Measurements from ENCODE around the gene SYNJ2.

Gene SYNJ2

GRCh38 chr6:158021814-158022748 is 40.4 kb downstream of the SYNJ2 start:
- H4K20me1 ChIP-seq (ENCODE audit: insufficient read depth, low read length), result no peaks in the 10 kb centered on the region
- H3K27me3 ChIP-seq (replicated peaks; ENCODE audit: insufficient read depth, low read length), result no peaks in the 10 kb centered on the region
- H3K9me3 ChIP-seq (replicated peaks; ENCODE audit: insufficient read depth, low read length), result no peaks in the 10 kb centered on the region
- no peak overlapping the region for H3K4me3 ChIP-seq (ENCODE audit: low read length)
- no peaks in the 10 kb centered on the region for H3K9me2 ChIP-seq (replicated peaks; ENCODE audit: insufficient read depth, low read length)
- H3K4me1 ChIP-seq (ENCODE audit: low read length), result no peaks in the 10 kb centered on the region
- H3F3A ChIP-seq (ENCODE audit: insufficient read depth, low read length), result no peaks in the 10 kb centered on the region
- H3K9ac ChIP-seq (ENCODE audit: low read length), result no peak overlapping the region
- no peak overlapping the region for H2AFZ ChIP-seq (ENCODE audit: low read length)
- H3K79me2 ChIP-seq (ENCODE audit: low read length), result no peaks in the 10 kb centered on the region; the same call in 1 of the 2 replicates
- TF ChIP-seq CTCF (IDR thresholded peaks at IDR 0.05; ENCODE audit: low read length) (no peak), EZH2phosphoT487 (IDR thresholded peaks at IDR 0.05; ENCODE audit: low read length) (no peak), EZH2 (optimal IDR thresholded peaks at IDR 0.05; ENCODE audit: low read depth, low read length) (no peak)
- H3K27ac ChIP-seq (ENCODE audit: low read length), result no peak overlapping the region
- no peak for DNase-seq
- H3K36me3 ChIP-seq (replicated peaks; ENCODE audit: insufficient read depth, low read length), result no peaks in the 10 kb centered on the region
- no peak overlapping the region for H3K4me2 ChIP-seq (ENCODE audit: low read depth, low read length)

- H3K4me1 ChIP-seq (ENCODE audit: low read length), result no peaks in the 10 kb centered on the region
Observed at GRCh38 chr6:158022749-158023596, 41.3 kb downstream of the SYNJ2 start.

GRCh38 chr6:158023597-158023939 is 41.9 kb downstream of the SYNJ2 start:
- no peaks in the 10 kb centered on the region; the same call in 1 of the 2 replicates for H3K79me2 ChIP-seq (ENCODE audit: low read length)

More at GRCh38 chr6:158022749-158023596, 41.3 kb downstream of the SYNJ2 start:
- Histone ChIP-seq H3K9me3 (replicated peaks; ENCODE audit: insufficient read depth, low read length) (no peaks in the 10 kb centered on the region), H3K9me2 (replicated peaks; ENCODE audit: insufficient read depth, low read length) (no peaks in the 10 kb centered on the region), H3K4me2 (ENCODE audit: low read depth, low read length) (no peak overlapping the region), H3F3A (ENCODE audit: insufficient read depth, low read length) (no peaks in the 10 kb centered on the region), H3K27me3 (replicated peaks; ENCODE audit: insufficient read depth, low read length) (no peaks in the 10 kb centered on the region), H3K4me3 (ENCODE audit: low read length) (no peak overlapping the region), H4K20me1 (ENCODE audit: insufficient read depth, low read length) (no peaks in the 10 kb centered on the region), H3K36me3 (replicated peaks; ENCODE audit: insufficient read depth, low read length) (no peaks in the 10 kb centered on the region), H2AFZ (ENCODE audit: low read length) (no peak overlapping the region), H3K27ac (ENCODE audit: low read length) (no peak overlapping the region), H3K79me2 (ENCODE audit: low read length) (no peaks in the 10 kb centered on the region; the same call in 1 of the 2 replicates), H3K9ac (ENCODE audit: low read length) (no peak overlapping the region)
- TF ChIP-seq CTCF (IDR thresholded peaks at IDR 0.05; ENCODE audit: low read length) (no peak), EZH2phosphoT487 (IDR thresholded peaks at IDR 0.05; ENCODE audit: low read length) (no peak), EZH2 (optimal IDR thresholded peaks at IDR 0.05; ENCODE audit: low read depth, low read length) (no peak)
- no peak for DNase-seq

More at GRCh38 chr6:158023597-158023939, 41.9 kb downstream of the SYNJ2 start:
- Histone ChIP-seq H3K9ac (ENCODE audit: low read length) (no peak overlapping the region), H3K4me2 (ENCODE audit: low read depth, low read length) (no peak overlapping the region), H4K20me1 (ENCODE audit: insufficient read depth, low read length) (no peaks in the 10 kb centered on the region), H3K9me2 (replicated peaks; ENCODE audit: insufficient read depth, low read length) (no peaks in the 10 kb centered on the region), H3K4me1 (ENCODE audit: low read length) (no peaks in the 10 kb centered on the region), H3K27ac (ENCODE audit: low read length) (no peak overlapping the region), H3K36me3 (replicated peaks; ENCODE audit: insufficient read depth, low read length) (no peaks in the 10 kb centered on the region), H2AFZ (ENCODE audit: low read length) (no peak overlapping the region), H3K9me3 (replicated peaks; ENCODE audit: insufficient read depth, low read length) (no peaks in the 10 kb centered on the region), H3F3A (ENCODE audit: insufficient read depth, low read length) (no peaks in the 10 kb centered on the region), H3K4me3 (ENCODE audit: low read length) (no peak overlapping the region), H3K27me3 (replicated peaks; ENCODE audit: insufficient read depth, low read length) (no peaks in the 10 kb centered on the region)
- DNase-seq, result no peak
- TF ChIP-seq CTCF (IDR thresholded peaks at IDR 0.05; ENCODE audit: low read length) (no peak), EZH2 (optimal IDR thresholded peaks at IDR 0.05; ENCODE audit: low read depth, low read length) (no peak), EZH2phosphoT487 (IDR thresholded peaks at IDR 0.05; ENCODE audit: low read length) (no peak)

Measured in MM.1S (cell line).